ENCODE results near the gene RUFY1.
"Not testable (repeated sequence)": the region's sequence is repeated elsewhere in the genome, so short reads cannot be mapped to it uniquely, and the experiment has no call there.

DNA sequence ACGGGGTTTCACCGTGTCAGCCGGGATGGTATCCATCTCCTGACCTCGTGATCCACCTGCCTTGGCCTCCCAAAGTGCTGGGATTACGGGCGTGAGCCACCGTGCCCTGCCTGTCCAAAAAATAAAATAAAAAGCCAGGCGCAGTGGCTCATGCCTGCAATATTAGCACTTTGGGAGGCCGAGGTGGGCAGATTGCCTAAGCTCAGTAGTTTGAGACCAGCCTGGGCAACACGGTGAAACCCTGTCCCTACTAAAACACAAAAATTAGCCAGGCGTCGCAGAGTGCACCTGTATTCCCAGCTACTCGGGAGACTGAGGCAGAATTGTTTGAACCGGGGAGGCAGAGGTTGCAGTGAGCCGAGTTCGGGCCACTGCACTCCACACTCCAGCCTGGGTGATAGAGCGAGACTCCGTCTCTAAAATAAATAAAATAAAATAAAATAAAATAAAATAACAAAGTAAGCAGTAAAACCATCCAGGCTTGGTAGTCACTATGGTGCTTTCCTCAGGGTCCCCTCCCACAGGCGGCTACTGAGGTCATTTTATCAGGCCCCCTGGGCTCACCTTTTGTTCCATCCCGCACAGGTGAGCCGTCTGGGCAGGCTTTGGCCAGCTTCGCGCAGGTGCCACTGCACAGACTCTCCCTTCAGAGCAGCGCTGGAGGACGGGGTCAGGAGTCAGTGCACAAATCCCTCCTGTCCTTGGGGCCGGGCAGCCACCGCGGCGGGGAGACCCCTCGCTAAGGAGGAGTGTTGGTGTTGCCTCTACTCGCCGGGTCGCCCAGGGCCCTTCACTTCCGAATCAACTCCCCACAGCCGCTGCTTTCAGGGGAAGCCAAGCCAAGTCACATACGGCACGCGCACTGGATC lies 83.4 kb downstream of the RUFY1 start:
- not testable (repeated sequence) for TF ChIP-seq POLR2AphosphoS5 (IDR thresholded peaks at IDR 0.05; ENCODE audit: borderline replicate concordance, low read depth, low read length); EZH2 (IDR thresholded peaks at IDR 0.05)

Data from SK-N-MC (cell line).